Activated T-cell treated with anti-CD3 and anti-CD28 coated beads for 4 hours (primary cell): ENCODE results near the gene GDPD3.

Experiments
- DNase-seq: peaks from one replicate; pipeline ENCODE4 v3.0.0-alpha.2; 2020

The GDPD3 gene

DNA sequence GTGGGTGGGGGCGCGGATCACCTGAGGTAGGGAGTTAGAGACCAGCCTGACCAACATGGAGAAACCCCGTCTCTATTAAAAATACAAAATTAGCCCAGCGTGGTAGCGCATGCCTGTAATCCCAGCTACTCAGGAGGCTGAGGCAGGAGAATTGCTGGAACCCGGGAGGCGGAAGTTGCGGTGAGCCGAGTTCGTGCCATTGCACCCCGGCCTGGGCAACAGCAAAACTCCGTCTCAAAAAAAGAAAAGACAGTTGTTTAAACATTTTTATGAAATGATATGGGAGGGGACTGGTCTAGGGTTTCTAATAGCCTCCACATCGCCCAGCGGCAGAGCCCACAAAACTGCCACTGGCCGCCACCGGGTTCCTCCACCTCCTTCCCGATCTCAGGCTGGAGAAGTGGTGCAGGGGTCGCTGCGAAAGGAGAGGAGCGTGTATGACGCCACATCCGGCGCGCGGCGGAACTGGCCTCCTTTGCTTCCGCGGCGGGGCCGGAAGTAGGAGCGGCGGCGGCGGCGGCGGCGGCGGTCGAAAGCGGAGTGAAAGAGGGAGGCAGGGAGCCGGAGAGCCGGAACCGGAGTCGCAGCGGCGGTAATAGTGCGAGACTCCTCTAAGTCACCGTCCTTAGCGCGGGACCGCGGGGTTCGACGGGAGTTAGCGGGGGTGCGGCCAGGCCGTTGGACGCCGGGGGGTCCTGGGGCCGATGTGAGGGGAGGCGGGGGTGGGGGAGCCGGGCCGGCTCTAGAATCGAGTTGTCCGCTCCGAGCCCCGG lies 37.6 kb downstream of the GDPD3 start, which contains the start of gene PPP4C:
TSS of gene PPP4C (plus strand) at position 492 of the 773 bp plus-strand sequence. CDS start 384 bp downstream, outside the sequence.
- DNase-seq, result peak; percentile 80

DNA sequence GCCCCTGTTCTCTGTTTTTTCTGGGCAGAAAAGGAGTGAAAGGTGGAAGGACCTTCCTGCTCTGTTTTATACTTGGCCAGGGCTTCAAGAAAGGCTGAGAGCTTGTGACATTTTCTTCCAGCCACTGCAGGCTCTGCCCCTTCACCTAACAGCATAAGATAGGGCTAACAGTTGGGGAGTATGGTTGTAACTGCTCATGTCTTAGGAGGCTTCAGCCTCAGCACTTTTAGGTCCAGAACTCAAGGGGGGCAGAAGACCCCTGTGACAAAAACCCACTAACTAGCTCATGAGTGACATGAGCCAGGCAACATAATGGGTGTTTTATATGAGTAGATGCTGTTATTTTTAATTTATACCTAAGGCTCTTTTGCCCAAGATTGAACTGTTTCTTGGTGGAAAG lies 42.8 kb downstream of the GDPD3 start:
- no peak for DNase-seq

DNA sequence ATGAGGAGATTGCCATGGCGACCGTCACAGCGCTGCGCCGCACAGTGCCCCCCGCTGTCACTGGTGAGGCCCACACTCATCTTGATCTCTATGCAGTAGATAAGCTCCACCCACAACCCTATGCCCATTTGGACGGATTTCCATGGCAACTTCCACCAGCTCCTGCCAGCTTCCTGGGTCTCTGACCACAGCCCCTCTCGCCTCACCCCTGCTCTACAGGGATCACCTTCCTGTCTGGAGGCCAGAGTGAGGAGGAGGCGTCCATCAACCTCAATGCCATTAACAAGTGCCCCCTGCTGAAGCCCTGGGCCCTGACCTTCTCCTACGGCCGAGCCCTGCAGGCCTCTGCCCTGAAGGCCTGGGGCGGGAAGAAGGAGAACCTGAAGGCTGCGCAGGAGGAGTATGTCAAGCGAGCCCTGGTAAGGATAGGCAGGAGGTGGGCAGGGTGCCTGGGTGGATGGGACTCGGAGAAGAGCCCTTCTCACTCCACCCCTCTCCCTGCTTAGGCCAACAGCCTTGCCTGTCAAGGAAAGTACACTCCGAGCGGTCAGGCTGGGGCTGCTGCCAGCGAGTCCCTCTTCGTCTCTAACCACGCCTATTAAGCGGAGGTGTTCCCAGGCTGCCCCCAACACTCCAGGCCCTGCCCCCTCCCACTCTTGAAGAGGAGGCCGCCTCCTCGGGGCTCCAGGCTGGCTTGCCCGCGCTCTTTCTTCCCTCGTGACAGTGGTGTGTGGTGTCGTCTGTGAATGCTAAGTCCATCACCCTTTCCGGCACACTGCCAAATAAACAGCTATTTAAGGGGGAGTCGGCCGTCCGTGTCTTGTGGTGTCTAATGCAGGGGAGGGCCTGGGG lies 43.5 kb downstream of the GDPD3 start:
- DNase-seq, result no peak

DNA sequence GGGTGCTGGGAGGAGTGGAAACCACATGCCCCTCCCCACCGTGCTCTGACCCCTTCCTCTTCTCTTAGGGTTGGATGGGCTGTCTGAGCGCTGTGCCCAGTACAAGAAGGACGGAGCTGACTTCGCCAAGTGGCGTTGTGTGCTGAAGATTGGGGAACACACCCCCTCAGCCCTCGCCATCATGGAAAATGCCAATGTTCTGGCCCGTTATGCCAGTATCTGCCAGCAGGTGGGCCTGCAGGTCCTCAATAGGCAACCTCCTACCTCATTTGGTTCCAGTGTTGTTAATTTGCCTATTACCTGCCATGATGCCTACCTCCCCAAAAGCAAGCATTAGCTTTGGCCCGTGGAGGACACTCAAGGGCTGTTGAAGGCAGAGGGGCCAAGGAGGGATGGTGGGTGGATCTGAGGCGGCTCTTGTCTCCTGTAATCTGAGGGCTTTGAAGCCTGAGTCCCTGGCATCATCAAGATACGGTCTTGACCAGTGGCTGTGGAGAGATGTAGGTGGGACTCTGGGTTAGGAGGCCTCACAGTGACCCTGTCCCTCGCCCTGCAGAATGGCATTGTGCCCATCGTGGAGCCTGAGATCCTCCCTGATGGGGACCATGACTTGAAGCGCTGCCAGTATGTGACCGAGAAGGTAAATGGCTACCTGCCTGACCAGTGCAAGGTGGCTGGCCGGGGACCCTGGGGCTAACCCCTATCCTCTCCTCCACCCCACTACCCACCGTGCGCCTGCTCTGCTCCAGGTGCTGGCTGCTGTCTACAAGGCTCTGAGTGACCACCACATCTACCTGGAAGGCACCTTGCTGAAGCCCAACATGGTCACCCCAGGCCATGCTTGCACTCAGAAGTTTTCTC lies 44.4 kb downstream of the GDPD3 start:
- peak; percentile 50 for DNase-seq

DNA sequence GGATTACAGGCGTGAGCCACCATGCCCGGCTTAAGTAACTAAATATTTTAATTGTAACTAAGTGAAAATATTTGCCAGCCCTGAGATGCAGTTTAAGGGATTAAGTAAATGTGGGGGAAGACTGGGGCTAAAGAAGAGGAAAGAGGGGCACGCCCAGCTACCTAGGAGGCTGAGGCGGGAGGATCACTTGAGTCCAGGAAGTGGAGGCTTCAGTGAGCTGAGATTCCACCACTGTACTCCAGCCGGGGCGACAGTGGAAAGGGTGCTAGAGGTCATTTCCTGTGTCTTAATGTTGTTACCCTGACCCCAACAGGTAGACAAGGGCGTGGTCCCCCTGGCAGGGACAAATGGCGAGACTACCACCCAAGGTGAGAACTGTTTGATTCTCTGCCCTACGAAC lies 45.0 kb downstream of the GDPD3 start:
- DNase-seq, result no peak

DNA sequence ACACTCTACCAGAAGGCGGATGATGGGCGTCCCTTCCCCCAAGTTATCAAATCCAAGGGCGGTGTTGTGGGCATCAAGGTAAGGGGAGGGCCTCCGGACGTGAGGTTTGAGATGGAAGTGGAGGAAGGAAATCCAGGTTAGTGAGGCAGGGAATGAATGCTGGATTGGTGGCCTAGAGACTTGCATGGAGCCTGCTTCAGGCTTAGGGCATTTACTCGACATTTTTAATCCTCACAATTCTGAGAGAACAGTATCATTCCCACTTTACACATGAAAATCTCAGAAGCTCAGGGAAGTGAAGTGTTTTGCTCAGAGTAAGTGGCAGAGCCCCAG lies 45.8 kb downstream of the GDPD3 start:
- DNase-seq, result no peak

DNA sequence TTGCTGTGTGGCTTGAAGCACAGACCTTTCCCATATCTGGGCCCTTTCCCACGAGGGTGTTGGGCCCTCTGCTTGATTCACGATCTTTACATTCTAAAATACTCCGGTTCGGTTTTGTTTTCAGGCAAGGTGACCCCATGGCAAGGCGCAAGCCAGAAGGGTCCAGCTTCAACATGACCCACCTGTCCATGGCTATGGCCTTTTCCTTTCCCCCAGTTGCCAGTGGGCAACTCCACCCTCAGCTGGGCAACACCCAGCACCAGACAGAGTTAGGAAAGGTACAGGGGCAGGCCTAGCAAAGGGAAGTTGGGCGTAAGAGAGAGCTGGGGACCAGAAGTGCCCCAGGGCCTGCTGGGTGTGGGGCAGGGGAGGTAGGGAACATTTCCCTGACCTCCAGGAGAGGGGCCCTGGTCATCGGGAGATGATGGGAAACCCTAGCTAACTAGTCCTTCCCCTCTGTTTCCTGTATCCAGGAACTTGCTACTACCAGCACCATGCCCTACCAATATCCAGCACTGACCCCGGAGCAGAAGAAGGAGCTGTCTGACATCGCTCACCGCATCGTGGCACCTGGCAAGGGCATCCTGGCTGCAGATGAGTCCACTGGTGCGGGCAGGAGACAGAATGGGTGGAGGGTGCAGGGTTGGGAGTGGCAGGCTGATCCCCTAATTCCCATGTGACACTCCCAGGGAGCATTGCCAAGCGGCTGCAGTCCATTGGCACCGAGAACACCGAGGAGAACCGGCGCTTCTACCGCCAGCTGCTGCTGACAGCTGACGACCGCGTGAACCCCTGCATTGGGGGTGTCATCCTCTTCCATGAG lies 46.4 kb downstream of the GDPD3 start:
- no peak for DNase-seq

DNA sequence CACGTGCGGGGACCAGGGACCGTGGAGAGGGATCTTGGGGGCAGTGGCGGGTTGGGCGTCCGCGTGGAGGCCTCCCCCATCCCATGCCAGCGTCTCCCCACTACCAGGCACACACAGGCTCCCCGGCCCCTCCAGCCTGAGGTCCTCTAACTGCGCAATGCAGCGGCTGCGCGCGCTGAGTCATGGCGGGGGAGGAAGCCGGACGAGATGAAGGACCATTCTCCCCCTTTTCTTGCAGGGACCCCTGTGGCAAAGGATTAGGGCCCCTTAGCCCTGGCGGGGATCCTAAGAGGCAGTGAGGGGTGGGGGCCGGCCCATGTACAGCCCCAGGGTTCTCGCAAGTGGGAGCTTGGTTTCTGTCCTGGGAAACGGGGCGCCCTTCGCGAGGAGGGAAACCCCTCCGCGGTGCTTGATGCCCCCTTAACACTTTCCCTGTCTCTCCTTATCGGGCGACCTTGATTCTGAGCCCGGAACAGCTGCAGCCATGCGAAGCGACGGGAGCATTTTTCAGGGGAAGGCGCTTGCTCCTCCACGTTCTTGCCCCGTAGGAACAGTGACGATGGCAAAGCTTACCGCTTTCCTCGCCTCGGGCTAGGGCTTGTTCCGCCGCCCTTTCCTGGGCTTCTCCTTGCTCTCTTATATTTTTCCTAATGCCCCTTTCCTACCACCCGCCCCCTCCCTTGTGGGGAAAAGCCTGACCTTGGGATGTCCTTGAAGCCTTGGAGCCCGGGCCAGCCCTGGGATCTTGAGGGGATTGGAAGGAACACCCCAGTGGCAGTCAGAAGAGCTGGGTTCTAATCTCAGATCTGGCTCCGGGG lies 47.2 kb downstream of the GDPD3 start:
- DNase-seq, result no peak

DNA sequence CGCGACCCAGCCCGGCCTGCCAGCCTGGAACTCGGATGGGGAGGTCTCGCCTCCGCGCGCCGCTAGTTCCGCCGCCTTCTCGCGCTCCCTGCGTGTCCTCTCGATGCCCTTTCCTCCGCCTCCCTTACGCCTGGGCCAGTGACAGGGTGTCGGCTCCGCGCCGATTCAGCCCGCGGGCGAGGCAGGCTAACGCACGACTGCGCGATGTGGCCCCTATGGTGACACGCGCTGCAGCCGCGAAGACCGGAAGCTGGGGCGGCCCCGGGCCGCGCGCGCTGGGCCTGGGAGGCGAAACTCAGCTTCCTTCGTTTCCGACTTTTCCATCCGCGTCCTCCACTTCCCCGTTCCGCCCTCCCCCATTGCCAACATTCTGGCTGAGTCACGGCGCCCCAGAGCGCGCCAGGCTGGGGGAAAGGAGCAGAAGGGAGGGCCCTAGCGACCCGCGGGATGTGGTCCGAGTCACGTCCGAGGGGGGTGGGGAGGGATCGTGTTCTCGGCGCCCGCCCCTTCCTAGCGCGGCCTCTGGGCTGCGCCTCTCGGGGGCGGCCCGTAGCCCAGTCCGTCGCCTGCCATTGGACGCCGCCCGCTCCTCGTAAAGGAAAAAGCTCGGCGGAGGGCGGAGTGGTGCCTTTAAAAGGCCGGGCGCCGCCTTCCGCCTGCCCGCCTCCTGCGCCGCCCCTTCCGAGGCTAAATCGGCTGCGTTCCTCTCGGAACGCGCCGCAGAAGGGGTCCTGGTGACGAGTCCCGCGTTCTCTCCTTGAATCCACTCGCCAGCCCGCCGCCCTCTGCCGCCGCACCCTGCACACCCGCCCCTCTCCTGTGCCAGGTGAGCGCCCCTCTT lies 48.0 kb downstream of the GDPD3 start, which contains the start of gene ALDOA:
TSS of gene ALDOA (plus strand) at position 659 of the 841 bp plus-strand sequence. CDS start 1,138 bp downstream, outside the sequence.
- peak; percentile 91 for DNase-seq

DNA sequence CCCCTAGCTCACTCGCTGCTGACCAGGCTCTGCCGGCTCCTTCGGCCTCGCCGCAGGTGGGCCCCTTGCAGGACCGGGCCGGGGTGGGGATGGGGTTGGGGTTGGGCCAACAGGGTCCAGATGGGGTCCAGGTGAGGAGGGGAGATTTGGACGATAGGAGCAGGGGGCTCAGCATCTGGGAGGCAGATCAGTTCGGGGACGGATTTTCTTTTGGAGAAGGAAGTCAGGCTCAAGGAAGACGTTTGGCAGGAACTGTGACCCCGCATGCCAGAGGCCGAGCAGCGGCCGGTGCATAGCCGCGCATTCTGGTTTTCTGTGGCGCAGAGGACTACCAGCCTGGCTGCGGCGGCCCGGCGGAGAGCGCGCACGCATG lies 48.6 kb downstream of the GDPD3 start:
- no peak for DNase-seq

DNA sequence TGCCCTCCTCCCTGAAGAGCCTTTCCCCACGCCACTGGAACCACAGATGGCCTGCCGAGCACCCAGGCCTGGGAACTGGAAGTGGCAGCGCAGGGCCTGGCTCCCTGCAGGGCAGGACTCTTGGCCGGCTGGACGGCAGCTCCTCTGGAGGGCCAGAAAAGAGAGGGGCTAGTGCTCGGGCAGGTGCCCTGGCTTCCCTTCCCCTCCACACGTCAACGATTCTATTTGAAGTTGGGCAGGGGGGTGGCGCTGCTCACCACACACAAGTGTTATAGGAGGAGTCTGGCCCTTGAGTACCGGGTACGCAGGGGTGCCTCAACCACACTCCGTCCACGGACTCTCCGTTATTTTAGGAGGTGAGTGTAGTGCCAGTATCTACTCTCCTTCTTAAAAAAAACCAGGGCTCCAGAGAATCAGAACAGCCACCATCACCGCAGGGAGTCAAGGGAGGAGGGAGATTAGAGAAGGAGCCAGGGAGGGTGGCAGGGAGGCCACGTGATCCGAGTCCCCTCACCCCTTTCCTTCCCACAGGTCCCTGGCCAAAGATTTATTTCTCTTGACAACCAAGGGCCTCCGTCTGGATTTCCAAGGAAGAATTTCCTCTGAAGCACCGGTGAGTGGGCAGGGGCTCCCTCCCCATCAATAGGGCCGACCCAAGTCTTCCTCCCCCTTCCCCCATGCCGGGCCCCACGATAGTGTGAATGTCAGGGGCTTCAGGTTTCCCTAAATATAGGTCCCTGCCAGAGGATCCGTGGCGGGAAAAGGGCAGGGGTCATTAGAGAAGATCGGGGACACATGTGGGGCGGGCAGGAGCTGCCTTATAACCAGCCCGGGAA lies 49.2 kb downstream of the GDPD3 start:
- DNase-seq, result peak; percentile 62

DNA sequence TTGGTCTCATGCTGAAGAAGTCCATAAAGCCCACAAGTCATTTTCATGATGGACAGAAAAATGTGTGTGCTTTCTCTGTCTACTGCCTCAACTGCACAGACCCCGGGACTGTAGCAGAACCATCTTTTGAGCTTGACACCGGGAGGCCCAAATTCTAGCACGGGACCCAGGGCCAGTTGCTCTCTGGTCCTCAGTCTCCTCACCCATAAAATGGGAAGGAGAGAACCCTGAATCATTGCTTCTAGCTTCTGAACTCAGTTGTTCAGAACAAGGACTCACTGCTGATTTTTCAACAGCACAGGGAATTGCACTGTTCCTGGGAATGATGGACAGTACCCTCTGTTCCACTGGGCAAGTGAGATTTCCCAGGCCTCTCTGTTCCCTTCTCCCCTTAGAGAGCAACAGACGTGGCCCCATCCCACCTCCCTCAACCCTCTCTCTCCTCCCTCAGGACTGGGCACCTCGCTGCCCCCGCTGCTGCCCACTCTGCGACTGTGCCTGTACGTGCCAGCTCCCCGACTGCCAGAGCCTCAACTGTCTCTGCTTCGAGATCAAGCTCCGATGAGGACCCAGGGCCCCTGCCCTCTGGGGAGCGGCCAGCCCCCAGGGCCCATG lies 50.0 kb downstream of the GDPD3 start:
- no peak for DNase-seq

DNA sequence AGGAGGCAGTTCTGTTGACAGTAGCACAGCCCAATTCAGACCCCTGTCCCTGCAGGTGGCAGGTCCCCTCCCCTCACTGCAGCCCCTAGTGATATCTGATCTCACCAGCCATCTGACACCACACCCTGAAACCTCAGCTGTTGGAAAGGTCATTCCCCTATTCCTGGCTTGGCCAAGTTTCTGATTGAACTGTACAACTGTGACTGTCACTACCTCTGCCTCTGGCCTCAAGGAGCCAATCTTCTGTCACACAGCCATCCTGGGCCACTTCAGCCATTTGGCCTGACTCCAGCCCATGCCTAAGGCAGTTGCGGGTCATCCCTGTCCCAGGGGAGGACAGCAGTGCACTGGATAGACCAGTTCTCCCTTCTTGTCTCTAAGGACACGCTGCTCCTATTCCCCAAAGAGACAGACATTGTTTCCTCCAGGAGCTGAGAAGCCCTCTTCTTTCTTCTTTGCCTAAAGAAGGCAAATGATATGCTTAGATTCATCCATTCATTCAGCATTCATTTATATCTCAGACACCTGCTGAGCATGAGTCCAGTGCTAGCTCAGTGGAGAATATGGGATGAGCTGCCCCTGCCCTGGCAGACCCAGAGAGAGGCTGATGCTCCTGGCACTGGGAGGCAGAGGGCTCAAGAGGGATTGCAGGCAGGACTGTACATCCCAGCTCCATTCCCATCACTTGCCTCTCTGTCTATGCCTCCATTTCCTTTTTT lies 52.3 kb downstream of the GDPD3 start:
- DNase-seq, result no peak

DNA sequence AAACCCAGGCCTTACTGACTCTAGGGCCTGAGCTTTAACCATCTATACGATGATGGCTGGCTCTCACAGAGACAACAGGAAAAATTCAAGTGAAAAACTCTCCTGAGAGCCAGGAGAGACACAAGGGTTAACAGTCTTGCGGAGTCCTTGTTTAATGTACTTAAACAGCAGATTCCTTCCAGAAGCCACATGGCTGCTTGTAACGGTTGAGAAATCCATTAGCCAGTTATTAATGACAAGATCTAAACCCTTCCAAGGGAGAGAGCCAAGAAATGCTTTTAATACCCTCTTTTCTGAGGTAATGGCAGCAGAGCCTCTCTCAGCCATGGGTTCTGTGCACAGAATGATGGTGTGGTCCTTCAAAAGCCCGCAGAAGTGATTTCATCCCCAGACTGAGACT lies 53.0 kb downstream of the GDPD3 start:
- no peak for DNase-seq

DNA sequence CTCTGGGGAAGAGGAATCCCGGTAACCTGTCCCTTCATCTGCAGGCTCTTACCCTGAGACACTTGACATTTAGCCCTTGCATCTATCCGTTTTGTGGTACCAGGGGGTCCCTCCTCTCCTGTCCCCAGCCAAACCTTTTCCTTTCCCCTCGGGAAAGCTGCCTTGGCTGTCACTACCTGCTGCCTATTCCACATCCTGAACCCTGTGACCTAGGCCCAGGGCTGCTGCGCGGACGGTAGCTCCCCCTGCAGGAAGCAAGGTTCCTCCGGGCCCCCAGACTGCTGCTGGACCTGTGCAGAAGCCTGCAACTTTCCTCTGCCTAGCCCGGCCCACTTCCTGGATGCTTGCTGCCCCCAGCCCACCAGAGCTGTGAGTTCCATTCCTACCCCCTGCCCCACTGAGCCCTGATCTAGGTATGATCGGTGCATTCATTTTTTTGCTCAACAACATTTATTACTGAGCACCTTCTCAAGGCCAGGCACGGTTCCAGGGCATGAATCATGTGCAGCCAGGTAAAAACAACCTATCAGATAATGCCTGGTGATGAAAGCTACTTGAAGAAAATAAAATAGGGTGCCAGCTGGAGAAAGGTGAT lies 58.3 kb downstream of the GDPD3 start:
- no peak for DNase-seq
